ENCODE results near the gene PAX7.
"Not testable (repeated sequence)": the region's sequence is repeated elsewhere in the genome, so short reads cannot be mapped to it uniquely, and the experiment has no call there.

The PAX7 gene

GRCh38 chr1:18734461-18735223, 104.0 kb downstream of the PAX7 start:
- DNase-seq: no peak

GRCh38 chr1:18735224-18735997, 104.8 kb downstream of the PAX7 start:
- no peak for DNase-seq

DNA sequence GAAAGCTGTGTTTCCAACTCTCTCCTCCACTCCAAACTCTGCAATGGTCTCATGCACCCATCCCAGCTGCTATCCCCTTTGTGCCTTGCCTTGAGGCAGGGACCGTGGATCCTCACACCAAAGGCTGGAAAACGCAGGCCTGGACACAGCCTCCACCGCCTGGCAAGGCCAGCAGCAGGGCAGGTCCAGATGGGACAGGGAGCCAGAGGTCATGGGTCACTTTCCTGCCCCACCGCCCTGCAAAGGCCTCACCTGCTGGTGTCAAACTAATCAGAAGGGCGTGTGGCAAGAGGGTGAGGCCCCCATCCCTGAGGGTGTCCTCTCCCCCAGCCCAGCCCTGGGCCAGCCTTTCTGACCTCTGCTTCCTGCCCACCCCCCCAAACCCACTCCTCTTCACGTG, 106.3 kb downstream of the PAX7 start:
- DNase-seq: no peak

DNA sequence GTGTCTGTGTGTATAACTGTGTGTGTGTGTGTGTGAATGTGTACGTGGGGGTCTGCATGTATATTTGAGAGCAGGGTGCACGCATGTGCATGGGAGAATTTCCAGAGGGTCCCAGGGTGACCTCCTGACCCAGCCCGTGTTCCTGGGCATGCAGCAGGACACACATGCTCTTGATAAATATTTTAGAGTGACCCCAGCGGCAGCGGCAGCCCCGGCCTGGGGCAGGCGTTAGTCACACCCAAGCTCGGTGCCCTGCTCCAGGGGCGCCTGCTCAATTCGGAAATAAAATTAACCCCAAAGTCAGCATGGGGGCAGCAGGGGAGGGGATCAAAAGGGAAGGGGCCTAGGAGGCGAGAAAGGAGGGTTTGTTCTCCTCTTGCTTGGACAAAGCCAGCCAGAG, 107.5 kb downstream of the PAX7 start:
- no peak for DNase-seq

DNA sequence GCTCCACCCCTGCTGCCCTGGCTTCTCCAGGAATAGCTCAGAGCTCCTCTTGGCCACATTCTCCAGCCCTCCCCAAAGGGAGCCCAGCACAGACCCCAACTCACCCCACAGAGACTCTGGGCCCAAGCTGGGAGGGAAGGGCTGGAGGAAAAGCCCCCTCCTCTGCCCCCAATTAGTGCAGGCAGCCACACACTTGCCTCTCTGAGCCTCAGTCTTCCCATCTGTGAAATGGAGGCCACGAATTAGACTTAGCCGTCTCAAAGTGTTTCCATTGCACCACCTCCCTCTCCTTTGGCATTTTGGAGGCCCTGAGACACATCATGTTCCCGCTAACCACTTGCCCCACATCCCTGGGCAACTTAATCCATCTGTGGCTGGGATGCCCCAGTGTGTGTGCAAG, 108.0 kb downstream of the PAX7 start:
- DNase-seq: no peak

DNA sequence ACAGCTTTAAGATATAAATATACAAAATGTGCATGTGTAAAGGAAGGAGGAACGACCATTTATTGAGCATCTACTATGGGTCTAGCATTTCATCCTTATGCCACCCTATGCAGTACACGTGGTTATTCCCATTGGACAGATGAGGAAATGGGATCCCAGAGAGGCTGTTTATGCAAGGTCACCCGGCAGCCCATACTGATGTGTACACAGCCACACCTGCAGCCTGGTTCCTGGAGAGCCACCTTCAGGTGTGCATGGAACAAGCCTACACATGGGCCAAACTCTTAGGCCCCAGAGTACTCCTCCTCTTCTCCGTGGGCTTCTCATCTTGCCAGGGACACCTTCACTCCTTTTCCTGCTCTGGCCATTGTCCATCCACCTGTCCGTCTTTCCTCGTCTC, 108.8 kb downstream of the PAX7 start:
- DNase-seq: no peak

DNA sequence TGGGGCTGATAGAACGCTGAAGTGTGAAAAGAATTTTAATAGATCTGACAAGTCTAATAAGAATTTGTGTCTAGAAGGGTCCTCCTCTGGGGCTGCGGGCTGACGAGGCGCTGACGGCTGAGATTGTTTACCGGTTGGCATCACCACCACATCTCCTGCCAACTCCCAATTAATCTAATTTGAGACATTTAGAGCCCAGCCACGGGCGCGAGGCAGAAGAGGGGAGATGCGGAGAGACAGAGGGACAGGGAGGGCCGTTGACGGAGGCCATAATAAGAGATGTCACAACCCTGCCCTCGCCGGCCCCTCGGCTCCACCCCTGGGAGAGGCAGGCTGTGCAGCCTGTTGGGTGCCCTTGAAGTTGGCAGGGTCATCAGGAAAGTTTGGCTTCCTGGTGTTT, 109.3 kb downstream of the PAX7 start:
- no peak for DNase-seq

GRCh38 chr1:18740617-18741016, 110.0 kb downstream of the PAX7 start:
- DNase-seq: no peak

DNA sequence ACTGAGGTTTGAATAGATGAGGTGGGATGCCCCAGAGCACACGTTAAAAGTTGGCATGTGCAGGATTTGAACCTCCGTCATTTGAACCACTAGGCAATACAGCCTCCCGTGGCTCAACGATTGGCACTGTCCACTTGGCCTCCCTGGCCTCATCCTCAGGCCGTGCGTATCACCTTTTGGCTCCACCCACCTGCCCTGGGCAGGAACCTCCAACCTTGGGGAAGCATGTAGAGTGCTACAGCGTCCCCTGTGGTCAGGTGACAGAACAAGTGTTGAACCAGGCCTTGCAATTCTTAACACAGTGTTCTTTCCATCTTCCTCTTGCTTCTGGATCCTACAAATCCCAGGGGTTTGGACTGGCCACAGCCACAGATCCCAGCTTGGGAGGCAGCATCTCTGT, 112.6 kb downstream of the PAX7 start:
- no peak for DNase-seq

DNA sequence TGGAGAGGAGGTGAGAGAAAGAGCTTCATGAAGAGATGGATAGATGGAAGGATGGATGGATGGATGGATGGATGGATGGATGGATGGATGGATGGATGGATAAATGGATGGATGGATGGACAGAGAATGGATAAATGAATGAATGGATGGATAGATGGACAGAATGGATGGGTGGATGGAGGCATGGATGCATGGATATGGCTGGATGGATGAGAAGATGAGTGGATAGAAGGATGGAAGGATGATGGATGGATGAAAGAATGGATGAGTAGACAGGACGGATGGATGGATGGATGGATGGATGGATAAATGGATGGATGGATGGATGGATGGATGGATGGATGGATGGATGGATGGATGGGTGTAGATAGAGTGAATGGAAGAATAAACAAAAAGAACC, 113.7 kb downstream of the PAX7 start:
- not testable (repeated sequence) for DNase-seq

GRCh38 chr1:18746981-18747380, 116.3 kb downstream of the PAX7 start:
- DNase-seq: no peak

DNA sequence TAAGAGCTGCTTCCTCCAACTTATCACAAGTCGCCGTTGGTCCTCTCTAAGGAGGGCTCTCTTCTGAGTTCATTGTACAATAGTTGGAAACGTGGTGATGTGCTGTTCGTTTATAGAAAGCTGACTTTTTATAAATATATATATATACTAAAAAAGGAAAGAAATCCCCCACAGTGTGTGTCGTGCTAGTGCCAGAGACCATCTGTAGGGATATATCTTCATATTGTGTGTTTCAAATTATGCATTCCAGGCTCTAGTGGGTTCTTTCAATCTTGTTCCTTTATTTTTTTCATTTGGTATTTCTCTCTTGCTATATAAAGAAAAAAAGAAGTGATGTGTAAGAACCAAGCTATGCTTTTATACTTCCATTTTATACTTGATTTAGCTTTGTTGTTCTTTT, 117.0 kb downstream of the PAX7 start:
- no peak for DNase-seq

DNA sequence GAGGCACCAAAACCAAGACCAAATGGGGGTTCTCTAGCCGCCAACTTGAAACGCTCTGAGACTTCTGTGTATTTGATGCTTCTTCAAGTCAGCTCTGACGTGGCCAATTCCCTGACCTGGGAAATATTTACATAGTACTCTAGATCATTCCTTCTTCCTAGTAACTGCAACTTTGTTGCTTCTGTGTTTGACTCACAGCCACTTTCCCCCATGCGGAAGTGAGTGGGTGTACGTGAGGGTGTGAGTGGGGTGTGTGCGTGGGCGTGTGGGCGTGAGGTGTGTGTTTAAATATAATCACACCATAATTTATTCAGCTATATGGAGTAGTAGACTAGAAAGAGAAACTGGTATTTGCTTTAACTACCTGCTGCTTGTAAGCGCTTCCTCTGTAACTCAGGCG, 117.8 kb downstream of the PAX7 start:
- DNase-seq: no peak

- no peak for DNase-seq
Measured at GRCh38 chr1:18749569-18749968, 118.9 kb downstream of the PAX7 start.

GRCh38 chr1:18750600-18750999, 120.0 kb downstream of the PAX7 start:
- DNase-seq: no peak

DNA sequence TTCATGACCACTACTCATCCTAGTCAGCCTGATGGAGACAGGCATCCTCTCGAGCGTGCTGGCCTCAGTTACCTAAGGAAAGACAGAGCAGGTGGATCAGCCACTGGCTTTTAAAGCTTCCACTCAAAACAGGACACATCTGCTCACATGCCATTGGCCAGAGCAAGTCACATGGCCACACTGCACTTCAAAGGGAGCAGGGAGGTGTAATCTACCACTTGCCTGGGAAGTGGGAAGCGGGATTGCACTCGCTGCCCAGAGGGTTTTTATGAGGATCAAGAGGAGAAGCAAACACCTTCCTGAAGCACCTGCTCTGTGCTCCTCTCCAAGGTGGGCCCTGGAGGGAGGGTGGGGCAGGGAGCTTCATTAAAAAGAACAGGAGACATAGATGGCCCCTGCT, 120.8 kb downstream of the PAX7 start:
- no peak for DNase-seq

- no peak for DNase-seq
Measured at GRCh38 chr1:18752409-18752808, 121.8 kb downstream of the PAX7 start.

DNA sequence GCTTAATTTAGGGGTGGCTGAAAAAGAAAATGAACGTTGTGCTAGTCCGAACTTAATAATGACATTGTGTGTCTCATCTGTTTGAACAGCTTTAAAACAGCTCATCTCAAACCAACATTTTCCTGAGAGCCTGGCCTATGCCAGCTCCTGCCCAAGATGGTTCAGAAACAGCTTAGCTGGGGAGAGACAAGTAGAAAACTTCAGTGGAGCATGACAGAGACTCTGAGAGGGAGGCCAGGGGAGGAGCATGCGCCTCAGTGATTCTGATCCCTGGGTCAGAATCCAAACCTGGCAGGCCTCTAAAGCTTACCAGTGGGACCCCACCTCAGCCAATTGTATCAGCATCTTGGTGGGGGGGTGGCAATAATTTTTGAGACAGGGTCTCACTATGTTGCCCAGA, 129.5 kb downstream of the PAX7 start:
- DNase-seq: no peak

GRCh38 chr1:18761948-18762840, 131.5 kb downstream of the PAX7 start:
- DNase-seq: no peak

DNA sequence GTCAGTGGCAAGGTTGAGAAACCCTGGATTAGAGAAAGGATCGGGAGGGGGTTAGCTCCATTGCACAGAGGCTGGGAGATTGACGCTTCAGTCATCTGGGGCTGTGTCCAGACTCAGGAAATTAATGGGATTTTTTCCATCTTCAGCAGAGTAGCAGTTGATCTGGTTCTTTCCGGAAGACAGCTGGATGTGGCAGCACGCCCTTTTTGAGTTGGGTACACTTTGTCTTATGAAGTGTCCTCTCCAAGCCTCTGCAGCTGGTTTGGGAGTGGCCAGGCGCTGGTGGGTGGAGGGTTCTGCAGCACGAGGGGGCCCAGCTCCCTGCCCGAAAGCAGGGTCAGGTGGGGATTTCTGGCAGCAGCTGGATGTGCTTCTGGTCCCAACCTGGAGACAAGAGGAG, 133.7 kb downstream of the PAX7 start:
- DNase-seq: no peak

DNA sequence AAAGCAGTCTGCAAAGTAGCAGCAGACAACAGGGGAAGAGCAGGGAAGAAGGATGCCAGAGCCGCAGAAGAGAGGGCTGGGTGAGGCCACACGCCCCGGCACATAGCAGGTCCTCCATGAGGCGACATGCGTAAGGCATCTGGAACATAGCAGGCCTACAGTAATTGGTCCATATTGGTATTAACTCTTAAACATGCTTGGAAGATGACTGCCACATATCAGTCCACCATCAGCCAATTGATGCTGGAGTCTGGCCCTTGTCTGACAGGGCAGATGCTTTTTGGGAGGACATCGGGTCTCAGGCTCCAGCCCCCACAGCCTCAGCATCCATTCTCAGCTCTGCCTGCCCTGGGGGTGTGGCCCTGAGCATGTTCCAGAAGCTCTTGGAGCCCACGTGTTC, 135.1 kb downstream of the PAX7 start:
- DNase-seq: no peak

GRCh38 chr1:18766328-18766727, 135.7 kb downstream of the PAX7 start:
- no peak for DNase-seq

DNA sequence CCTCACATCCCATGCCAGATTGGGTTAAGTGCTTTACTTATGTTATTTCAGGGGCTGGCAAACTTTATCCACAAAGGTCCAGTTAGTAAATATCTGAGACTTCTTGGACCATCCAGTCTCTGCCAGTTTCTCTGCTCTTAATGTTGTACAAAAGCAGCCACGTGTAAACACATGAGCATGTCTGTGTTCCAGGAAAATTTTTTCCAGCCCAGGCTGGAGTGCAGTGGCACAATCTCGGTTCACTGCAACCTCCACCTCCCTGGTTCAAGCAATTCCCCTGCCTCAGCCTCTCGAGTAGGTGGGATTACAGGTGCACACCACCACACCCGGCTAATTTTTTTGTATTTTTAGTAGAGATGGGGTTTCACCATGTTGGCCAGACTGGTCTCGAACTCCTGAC, 136.9 kb downstream of the PAX7 start:
- DNase-seq: not testable (repeated sequence)

GRCh38 chr1:18768086-18768485, 137.4 kb downstream of the PAX7 start:
- no peak for DNase-seq
